GM18508 (cell line): Measurements from ENCODE around the gene KDM7A.
"Not testable (repeated sequence)": the region's sequence is repeated elsewhere in the genome, so short reads cannot be mapped to it uniquely, and the experiment has no call there.

Experiments
- ATAC-seq: cut with Tn5 transposase; IDR thresholded peaks from one replicate; pipeline ENCODE4 v1.9.1; 2021; ENCODE audit warnings: moderate number of reproducible peaks; ENCODE audit not compliant: insufficient read depth, unreplicated experiment

Gene KDM7A

DNA sequence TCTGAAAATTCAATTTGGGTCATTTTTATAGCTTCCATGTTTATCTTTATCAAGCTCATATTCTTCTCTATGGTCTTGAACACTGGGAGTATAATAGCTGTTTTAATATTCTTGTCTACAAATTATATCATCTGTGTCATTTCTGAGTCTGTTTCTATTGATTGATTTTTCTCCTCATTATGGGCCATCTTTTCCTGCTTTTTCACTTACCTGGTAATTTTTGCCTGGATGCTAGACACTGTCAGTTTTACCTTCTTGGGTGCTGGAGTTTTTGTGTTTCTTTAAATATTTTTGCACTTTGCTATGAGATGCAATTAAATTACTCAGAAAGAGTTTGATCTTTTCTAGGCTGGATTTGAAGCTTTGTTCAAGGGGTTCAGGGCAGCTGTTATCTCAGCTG lies 26.8 kb upstream of the KDM7A start:
- no peak for ATAC-seq

- not testable (repeated sequence) for ATAC-seq
Measured at GRCh38 chr7:140202942-140203341, 26.2 kb upstream of the KDM7A start.

GRCh38 chr7:140201393-140201792 lies 24.6 kb upstream of the KDM7A start:
- no peak for ATAC-seq

- no peak for ATAC-seq
Measured at GRCh38 chr7:140200061-140200989, 23.5 kb upstream of the KDM7A start.

DNA sequence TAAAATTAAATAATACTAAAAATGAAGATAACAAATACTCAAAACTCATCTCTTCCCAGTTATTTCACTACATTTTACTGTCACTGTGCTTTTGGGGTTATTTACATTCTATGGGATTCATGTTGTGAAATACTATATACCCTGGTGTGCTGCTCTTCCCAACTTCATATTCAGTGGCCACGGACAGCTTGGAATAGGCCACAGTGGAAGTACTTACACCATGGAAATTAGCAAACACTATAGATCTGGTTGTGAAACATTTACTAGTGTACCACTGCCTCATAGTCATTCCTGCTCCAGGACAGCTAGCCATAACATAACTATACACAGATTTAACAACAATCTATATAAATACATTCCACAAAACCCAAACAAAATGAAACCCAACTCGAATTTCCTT lies 21.2 kb upstream of the KDM7A start:
- ATAC-seq: no peak

DNA sequence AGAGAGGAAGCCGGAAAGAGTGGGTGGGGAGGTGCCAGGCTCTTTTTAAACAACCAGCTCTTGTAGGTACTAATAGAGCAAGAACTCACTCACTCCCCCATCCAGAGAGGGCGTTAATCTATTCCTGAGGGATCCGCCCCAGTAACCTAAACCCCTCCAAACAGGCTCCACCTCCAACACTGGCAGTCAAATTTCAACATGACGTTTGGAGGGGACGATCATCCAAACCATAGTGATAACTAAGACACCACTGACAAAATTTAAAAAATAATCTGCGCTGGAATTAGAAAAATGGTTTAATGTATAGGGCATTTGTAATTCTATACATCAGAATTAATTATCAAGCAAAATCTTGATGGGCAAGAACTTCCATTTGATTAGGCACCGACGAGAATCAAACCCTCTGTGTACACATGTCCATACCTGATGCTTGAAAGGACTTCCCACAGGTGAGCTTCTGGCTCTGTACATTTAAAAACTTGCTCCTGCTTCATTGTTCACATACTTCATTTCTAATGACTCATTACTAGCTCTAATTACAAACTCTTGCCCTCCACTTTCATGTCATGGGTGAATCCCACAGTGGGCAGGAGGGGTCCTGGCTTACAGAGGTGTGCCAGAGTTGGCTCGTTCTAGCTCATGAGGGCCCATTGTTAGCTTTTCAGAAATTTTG lies 20.6 kb upstream of the KDM7A start:
- no peak for ATAC-seq

- ATAC-seq: no peak
Measured at GRCh38 chr7:140196361-140197217, 19.8 kb upstream of the KDM7A start.

GRCh38 chr7:140195859-140196258 lies 19.1 kb upstream of the KDM7A start:
- no peak for ATAC-seq

DNA sequence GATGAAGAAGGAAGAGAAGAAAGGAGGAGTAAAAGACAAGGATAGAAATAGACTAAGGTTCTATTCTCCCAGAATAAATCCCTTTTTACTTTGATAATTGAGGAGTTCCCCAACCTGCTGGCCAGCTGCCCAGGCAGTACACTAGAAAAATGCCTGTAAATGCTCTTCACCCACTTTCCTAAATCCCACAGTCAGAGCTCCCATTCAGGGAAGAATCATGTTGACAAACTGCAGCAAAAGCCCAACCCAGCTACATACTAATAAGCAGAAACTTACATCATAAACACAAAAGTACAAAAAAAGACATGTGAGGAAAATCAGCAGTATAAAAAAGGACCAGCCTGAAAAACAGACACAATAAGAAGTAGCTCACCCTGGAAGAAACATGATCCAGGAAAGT lies 15.8 kb upstream of the KDM7A start:
- no peak for ATAC-seq

GRCh38 chr7:140192176-140192575 lies 15.4 kb upstream of the KDM7A start:
- ATAC-seq: no peak

GRCh38 chr7:140190588-140190987 lies 13.8 kb upstream of the KDM7A start:
- no peak for ATAC-seq

- no peak for ATAC-seq
Measured at GRCh38 chr7:140189917-140190316, 13.1 kb upstream of the KDM7A start.

- no peak for ATAC-seq
Measured at GRCh38 chr7:140182917-140183316, 6.1 kb upstream of the KDM7A start.

- no peak for ATAC-seq
Measured at GRCh38 chr7:140179339-140179738, 2.6 kb upstream of the KDM7A start.

DNA sequence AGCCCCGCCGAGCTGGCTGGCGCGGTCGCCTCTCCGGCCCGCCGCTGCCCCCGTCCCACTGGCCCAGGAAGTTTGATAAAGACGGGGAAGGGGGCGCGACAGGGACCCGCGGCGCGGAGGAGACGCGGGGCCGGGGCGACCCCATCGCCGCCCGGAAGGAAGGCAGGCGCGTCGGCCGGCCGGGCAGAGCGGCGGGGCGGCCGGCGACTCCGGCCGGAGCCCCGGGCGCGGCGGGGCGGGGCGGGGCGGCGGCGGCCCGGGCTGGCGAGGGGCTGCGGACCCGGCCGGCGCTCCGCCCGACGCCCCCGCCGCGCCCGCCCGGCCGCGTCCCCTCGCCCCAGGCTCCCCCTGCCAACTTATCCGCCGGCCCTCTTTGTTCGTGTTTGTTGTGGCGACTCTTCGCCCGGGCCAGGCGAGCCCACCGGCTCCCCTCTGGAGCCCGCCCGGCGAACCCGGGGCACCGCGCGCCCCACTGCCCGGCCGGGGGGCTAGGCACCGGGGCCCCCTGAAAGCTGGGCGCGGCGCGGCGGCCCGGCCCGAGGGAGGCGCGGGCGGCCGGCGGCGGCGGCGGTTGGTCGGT lies 571 bp downstream of the KDM7A start:
- ATAC-seq: no peak

DNA sequence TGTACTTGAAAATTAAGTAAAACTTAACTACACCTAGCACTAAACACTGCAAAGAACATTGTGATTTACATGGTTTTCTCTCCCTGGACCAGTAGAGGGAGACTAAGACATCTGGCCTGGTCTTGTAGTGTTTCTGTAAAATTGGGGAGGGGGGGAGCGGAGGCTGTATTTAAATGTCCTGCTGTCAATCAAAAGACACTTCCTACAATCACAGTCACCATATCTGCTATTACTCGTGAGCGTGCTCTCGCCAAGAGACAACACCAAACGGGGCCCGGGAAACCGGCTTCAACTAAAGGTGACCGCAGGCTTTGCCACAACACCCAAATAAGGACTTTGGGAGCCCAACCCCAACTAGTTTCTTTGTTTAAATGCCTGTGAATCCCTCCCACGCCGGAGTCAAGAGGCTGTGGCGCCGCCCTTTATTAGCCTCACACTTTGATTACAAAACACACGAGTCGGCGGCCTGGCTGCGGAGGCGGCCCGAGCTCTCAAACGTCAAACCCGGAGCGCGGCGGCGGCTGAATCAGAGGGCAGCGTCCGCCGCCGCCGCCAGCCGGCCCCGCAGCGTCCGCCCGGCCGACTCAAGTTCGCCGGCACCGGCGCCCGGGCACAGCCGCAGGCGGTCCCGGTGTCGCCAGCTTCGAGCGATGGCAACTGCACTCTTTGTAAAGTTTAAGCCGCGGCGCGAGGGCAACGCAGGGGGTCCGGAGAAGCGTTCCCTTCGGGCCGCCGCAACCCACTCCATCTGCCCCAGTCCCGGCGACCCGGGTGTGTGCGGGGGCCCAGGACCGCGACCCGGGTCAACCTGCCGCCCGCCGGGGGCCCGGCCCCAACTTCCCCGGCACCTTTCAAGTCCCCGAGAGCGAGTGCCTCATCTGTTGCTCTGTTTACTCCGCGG lies 1.3 kb downstream of the KDM7A start:
- ATAC-seq: peak; percentile 30

GRCh38 chr7:140174217-140174616 lies 2.6 kb downstream of the KDM7A start:
- ATAC-seq: no peak

DNA sequence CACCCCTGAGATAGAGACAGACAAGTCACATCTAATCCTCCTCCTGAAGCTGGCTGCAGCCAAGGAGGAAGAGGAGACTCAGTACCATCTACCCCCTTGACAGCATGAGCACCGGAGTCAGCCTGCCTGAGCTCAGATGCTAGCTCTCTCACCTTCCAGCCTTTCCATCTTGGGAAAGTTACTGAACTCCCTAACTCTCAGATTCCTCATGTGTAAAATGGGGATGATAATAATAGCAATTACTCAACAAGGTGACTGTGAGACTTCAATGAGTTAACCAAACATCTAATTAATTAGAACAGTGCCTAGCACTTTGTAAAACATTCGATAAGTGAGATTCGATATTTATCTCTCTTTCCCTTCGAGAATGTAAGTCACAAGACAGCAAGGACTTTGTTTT lies 6.4 kb downstream of the KDM7A start:
- ATAC-seq: no peak

GRCh38 chr7:140168816-140169215 lies 8.0 kb downstream of the KDM7A start:
- ATAC-seq: no peak
